ENCODE measurements around the gene CCDC197.

Gene CCDC197

GRCh38 chr14:94015223-94015622 lies 18.1 kb downstream of the CCDC197 start:
- Histone ChIP-seq H3K9me2 (replicated peaks; ENCODE audit: low read depth, low read length) (no peaks in the 10 kb centered on the region), H3K36me3 (ENCODE audit: insufficient read depth, low read length) (no peaks in the 10 kb centered on the region), H3K79me2 (ENCODE audit: insufficient read depth, low read length) (no peaks in the 10 kb centered on the region), H3F3A (ENCODE audit: low read depth) (no peaks in the 10 kb centered on the region), H3K4me1 (ENCODE audit: insufficient read depth, low read length, poor library complexity, severe bottlenecking) (peaks cover 5% of the 10 kb centered on the region), H3K4me3 (ENCODE audit: low read length, poor library complexity, severe bottlenecking) (no peak overlapping the region), H3K4me2 (ENCODE audit: low read depth, low read length, poor library complexity, severe bottlenecking) (no peak overlapping the region), H2AFZ (ENCODE audit: low read length) (no peak overlapping the region), H3K9me3 (ENCODE audit: insufficient read depth, low read depth, low read length) (no peaks in the 10 kb centered on the region), H3K9ac (ENCODE audit: low read depth, low read length, poor library complexity, severe bottlenecking) (no peak overlapping the region), H3K27me3 (ENCODE audit: insufficient read depth, low read length, poor library complexity, severe bottlenecking) (no peaks in the 10 kb centered on the region), H4K20me1 (ENCODE audit: insufficient read depth, low read length, poor library complexity, severe bottlenecking) (no peaks in the 10 kb centered on the region)
- TF ChIP-seq EZH2phosphoT487 (IDR thresholded peaks at IDR 0.05; ENCODE audit: borderline replicate concordance) (no peak), CTCF (conservative IDR thresholded peaks at IDR 0.05; ENCODE audit: low read length) (no peak; the same call in 1 of the 2 replicates)

GRCh38 chr14:94016446-94016976 lies 19.4 kb downstream of the CCDC197 start:
- Histone ChIP-seq H3K27me3 (ENCODE audit: insufficient read depth, low read length, poor library complexity, severe bottlenecking) (no peaks in the 10 kb centered on the region), H3K9me2 (replicated peaks; ENCODE audit: low read depth, low read length) (no peaks in the 10 kb centered on the region), H3K9me3 (ENCODE audit: insufficient read depth, low read depth, low read length) (no peaks in the 10 kb centered on the region), H3K79me2 (ENCODE audit: insufficient read depth, low read length) (no peaks in the 10 kb centered on the region), H3K9ac (ENCODE audit: low read depth, low read length, poor library complexity, severe bottlenecking) (no peak overlapping the region), H3K4me1 (ENCODE audit: insufficient read depth, low read length, poor library complexity, severe bottlenecking) (peaks cover 3% of the 10 kb centered on the region), H3K4me2 (ENCODE audit: low read depth, low read length, poor library complexity, severe bottlenecking) (no peak overlapping the region), H3K4me3 (ENCODE audit: low read length, poor library complexity, severe bottlenecking) (no peak overlapping the region), H4K20me1 (ENCODE audit: insufficient read depth, low read length, poor library complexity, severe bottlenecking) (no peaks in the 10 kb centered on the region), H3K36me3 (ENCODE audit: insufficient read depth, low read length) (no peaks in the 10 kb centered on the region), H3F3A (ENCODE audit: low read depth) (no peaks in the 10 kb centered on the region), H2AFZ (ENCODE audit: low read length) (no peak overlapping the region)
- TF ChIP-seq EZH2phosphoT487 (IDR thresholded peaks at IDR 0.05; ENCODE audit: borderline replicate concordance), result no peak
- TF ChIP-seq CTCF (conservative IDR thresholded peaks at IDR 0.05; ENCODE audit: low read length), result no peak

GRCh38 chr14:94018308-94018707 lies 21.2 kb downstream of the CCDC197 start:
- Histone ChIP-seq H3F3A (ENCODE audit: low read depth) (no peaks in the 10 kb centered on the region), H3K36me3 (ENCODE audit: insufficient read depth, low read length) (no peaks in the 10 kb centered on the region), H3K4me1 (ENCODE audit: insufficient read depth, low read length, poor library complexity, severe bottlenecking) (no peaks in the 10 kb centered on the region), H4K20me1 (ENCODE audit: insufficient read depth, low read length, poor library complexity, severe bottlenecking) (no peaks in the 10 kb centered on the region), H3K27me3 (ENCODE audit: insufficient read depth, low read length, poor library complexity, severe bottlenecking) (no peaks in the 10 kb centered on the region), H3K9me3 (ENCODE audit: insufficient read depth, low read depth, low read length) (no peaks in the 10 kb centered on the region), H3K4me2 (ENCODE audit: low read depth, low read length, poor library complexity, severe bottlenecking) (no peak overlapping the region), H3K9me2 (replicated peaks; ENCODE audit: low read depth, low read length) (no peaks in the 10 kb centered on the region), H2AFZ (ENCODE audit: low read length) (no peak overlapping the region), H3K79me2 (ENCODE audit: insufficient read depth, low read length) (no peaks in the 10 kb centered on the region), H3K9ac (ENCODE audit: low read depth, low read length, poor library complexity, severe bottlenecking) (no peak overlapping the region), H3K4me3 (ENCODE audit: low read length, poor library complexity, severe bottlenecking) (no peak overlapping the region)
- TF ChIP-seq EZH2phosphoT487 (IDR thresholded peaks at IDR 0.05; ENCODE audit: borderline replicate concordance) (no peak), CTCF (conservative IDR thresholded peaks at IDR 0.05; ENCODE audit: low read length) (no peak)

Data from Loucy (cell line).